Measurements from ENCODE around the gene CD226. TPM values are rescaled to one million over a fixed set of nuclear protein-coding genes. Genes with fewer than 3 reads are reported as not detected.
"Not testable (repeated sequence)": the region's sequence is repeated elsewhere in the genome, so short reads cannot be mapped to it uniquely, and the experiment has no call there.

CD226 gene
- total RNA-seq, 1 donor from 2014 or later = 1.5 TPM

DNA sequence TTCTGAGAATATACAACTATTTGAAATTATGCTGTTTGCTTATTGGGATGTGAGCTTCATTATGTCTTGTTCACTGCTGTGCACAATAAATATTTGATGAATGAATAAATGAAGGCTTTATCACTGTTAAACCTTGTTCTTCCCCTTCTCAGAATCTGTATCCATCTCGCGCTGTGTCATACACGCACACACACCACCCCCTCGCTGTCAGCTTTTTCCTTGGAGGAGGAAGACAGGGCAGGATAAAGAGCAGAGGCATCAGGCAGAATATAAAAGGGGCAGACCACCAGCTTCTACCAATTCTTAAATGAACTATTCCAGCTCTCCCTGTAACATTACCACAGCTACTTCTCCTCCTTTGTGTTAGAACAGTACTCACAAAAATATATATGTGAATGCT, 75.0 kb downstream of the CD226 start:
- no peak for DNase-seq (ENCODE audit: low read depth in 2 of 2)

DNA sequence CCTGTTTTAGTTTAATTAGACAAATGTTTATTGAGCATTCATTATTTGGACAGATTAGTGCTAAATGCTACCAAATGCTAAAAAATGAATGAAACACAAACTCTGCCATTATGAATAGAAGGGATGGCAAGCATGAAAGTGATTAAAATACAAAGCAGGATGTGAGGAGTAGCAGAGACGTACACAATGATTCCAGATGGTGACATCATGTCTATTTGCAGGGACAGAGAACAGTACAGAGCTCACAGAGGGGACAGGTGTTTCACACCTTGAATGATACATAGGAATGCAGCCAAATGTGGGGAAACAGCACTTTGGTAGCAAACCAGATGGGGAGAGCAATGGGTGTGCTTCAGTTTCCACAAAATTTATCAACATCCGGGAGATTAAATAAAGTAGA, 76.3 kb downstream of the CD226 start:
- DNase-seq (ENCODE audit: low read depth in 2 of 2) = no peak

GRCh38 chr18:69870736-69871135, 76.9 kb downstream of the CD226 start:
- DNase-seq (ENCODE audit: low read depth in 2 of 2) = no peak

- no peak for DNase-seq (ENCODE audit: low read depth in 2 of 2)
These were observed 81.5 kb downstream of the CD226 start for GRCh38 chr18:69866212-69866611.

GRCh38 chr18:69865776-69866175, 81.9 kb downstream of the CD226 start:
- no peak for DNase-seq (ENCODE audit: low read depth in 2 of 2)

DNA sequence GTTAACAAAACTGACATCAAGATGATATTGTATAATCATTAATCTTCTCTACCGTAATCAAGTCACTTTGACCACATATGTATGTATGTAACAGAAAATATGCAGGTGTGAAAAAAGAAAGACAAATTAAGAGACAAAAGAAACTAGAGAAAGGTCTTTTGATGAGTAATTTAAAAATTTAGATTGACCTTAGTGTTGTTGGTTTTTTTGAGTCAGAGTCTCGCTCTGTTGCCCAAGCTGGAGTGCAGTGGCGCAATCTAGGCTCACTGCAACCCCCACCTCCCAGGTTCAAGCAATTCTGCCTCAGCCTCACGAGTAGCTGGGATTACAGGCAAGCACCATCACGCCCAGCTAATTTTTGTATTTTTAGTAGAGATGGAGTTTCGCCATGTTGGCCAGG, 82.9 kb downstream of the CD226 start:
- not testable (repeated sequence) for DNase-seq (ENCODE audit: low read depth in 2 of 2)

GRCh38 chr18:69858897-69859296, 88.8 kb downstream of the CD226 start:
- DNase-seq (ENCODE audit: low read depth in 2 of 2) = no peak

DNA sequence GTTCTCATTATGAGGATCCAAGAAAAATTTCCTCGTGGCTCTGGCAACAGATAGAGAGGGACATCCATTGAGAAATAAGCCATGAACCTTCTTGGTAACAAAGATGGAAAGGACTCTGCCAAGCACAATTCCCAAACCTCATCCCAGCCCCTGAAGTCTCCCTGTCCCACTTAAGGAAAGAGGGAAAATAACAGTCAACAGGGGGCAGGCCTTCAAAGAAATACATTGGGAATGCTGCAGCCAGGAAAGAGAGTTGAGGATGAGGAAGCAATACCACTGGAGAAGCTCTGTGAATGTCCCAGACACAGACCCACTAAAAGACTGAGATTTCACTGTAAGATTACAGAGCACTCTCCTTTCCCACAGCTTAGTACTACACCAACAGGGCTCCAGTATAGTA, 93.2 kb downstream of the CD226 start:
- no peak for DNase-seq (ENCODE audit: low read depth in 2 of 2)

DNA sequence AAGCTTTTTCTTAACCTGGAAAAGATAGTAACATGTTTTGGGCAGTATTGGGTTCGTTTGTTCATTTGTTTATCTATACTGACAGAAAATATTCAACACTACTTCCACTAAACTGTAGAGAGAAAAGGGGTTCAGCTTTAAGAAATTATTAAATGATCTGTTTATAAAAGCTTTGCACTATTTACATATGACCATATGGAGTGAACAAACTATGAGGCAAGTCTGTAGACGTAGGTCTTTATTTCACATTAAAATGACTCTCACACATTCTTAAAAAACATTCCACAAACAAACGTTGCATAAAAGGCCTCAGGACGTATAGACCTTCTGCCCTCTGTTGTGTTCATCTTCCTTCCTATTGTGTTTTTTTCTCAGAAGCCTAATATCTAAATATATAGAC, 94.6 kb downstream of the CD226 start:
- no peak for DNase-seq (ENCODE audit: low read depth in 2 of 2)

- no peak for DNase-seq (ENCODE audit: low read depth in 2 of 2)
These were observed 101.8 kb downstream of the CD226 start for GRCh38 chr18:69845593-69846506.

DNA sequence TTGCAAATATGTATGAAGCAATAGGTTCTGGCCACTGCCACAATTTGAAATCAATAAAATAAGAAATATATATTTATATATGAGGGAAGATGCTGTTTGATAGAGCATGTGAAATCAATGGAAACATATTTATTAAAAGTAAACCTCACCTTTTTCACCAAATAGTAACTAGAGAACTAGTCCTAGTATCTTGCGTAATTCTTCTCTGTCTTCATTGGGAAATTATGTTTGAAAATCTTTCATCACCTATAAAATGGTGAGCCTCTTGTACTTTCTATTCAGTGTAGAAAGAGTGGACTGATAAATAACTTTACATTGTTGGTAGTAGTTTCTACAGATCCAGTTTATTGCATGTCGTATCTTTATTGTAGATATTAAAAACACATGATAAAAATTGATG, 103.0 kb downstream of the CD226 start:
- no peak for DNase-seq (ENCODE audit: low read depth in 2 of 2)

DNA sequence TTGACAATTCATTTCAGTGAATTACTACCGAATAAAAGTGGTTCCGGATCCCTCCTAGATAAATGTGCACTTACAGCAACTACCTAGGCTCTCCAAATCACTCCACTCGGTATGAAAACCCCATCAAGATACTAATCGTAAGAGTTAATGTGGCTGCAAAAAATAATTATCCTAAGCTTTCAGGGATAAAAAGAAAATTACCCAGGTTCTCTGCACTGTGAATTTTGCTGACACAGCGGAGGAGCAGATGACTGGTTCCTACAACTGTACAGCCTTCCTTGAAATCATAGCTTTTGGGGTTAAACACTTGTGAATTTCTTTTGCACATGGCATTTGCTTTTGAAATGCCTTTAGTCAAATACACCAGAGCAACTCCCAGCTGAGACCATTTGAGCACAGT, 104.7 kb downstream of the CD226 start:
- no peak for DNase-seq (ENCODE audit: low read depth in 2 of 2)

DNA sequence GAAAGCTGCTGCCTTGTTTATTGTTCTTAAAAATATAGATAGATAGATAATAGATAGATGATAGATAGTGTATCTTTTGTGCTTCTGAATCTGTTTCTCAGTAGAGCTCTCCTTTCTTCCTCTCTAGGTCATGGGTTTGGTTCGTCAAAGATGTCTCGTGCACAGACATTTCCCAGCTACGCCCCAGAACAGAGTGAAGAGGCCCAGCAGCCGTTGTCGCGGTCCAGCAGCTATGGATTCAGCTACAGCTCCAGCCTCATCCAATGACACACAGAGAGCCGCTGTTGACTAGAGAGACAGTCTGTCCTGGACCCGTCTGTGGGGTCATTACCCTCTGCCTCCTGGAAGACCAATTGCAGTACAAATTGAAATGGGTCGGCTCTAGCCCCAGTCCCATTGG, 106.6 kb downstream of the CD226 start:
- no peak for DNase-seq (ENCODE audit: low read depth in 2 of 2)

GRCh38 chr18:69840445-69840844, 107.2 kb downstream of the CD226 start:
- DNase-seq (ENCODE audit: low read depth in 2 of 2) = no peak

GRCh38 chr18:69840001-69840400, 107.7 kb downstream of the CD226 start:
- DNase-seq (ENCODE audit: low read depth in 2 of 2) = no peak

- DNase-seq (ENCODE audit: low read depth in 2 of 2) = no peak
These were observed 108.2 kb downstream of the CD226 start for GRCh38 chr18:69839497-69839896.

- DNase-seq (ENCODE audit: low read depth in 2 of 2) = no peak
These were observed 108.9 kb downstream of the CD226 start for GRCh38 chr18:69838620-69839411.

- no peak for DNase-seq (ENCODE audit: low read depth in 2 of 2)
These were observed 109.7 kb downstream of the CD226 start for GRCh38 chr18:69838003-69838402.

DNA sequence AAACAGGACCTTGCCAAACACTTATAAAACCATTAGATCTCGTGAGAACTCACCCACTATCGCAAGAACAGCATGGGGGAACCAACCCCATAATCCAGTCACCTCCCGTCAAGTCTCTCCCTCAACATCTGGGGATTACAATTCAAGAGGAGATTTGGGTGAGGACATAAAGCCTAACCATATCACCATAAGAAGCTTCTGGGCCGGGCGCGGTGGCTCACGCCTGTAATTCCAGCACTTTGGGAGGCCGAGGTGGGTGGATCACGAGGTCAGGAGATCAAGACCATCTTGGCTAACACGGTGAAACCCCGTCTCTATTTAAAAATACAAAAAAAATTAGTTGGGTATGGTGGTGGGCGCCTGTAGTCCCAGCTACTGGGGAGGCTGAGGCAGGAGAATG, 112.7 kb downstream of the CD226 start:
- not testable (repeated sequence) for DNase-seq (ENCODE audit: low read depth in 2 of 2)

DNA sequence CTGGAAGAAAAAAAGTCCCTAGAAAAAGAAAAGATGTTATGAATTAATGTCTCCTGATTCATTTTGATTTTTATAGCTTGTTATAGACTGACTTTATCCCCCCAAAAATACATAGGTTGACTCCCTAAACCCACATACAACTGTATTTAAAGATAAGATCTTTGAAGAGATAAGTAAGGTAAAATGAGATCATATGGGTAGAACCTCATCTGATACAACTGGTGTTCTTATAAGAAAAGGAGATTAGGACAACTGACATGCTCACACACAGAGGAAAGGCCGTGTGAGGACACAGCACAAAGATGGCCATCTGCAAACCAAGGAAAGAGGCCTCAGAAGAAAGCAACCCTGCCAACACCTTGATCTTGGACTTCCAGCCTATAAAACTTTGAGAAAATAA, 117.5 kb downstream of the CD226 start:
- no peak for DNase-seq (ENCODE audit: low read depth in 2 of 2)

DNA sequence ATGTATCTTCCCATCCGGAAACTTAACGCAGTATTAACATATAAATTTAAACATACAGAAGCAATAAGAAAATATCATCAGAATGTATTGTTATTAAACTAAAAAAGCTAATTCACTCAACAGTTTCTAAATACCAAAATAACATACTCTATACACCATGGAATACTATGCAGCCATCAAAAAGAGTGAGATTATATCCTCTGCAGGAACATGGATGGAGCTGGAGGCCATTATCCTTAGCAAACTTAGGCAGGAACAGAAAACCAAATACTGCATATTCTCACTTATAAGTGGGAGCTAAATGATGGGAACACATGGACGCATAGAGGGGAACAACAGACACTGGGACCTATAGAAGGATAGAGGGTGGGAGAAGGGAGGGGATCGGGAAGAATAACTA, 127.1 kb downstream of the CD226 start:
- DNase-seq (ENCODE audit: low read depth in 2 of 2) = no peak

DNA sequence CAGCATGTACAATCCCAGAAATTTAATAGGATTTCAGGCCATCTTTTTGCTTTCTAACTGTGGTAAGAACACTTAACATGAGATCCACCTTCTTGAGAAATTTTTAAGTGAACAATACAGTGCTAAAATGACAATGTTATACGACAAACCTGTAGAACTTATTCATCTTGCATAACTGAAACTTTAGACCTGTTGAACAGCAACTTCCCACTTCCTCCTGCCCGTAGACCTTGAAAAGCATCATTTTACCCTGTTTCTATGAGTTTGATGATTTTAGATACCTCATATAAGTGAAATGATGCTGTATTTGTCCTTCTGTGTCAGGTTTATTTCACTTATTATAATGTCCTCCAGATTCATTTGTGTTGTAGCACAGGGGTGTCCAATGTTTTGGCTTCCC, 128.2 kb downstream of the CD226 start:
- no peak for DNase-seq (ENCODE audit: low read depth in 2 of 2)

All from dermis microvascular lymphatic vessel endothelial cell (primary cell).